Stimulated activated CD8-positive, alpha-beta memory T cell treated with anti-CD3 and anti-CD28 coated beads, Interleukin-4, amount 100 ng/mL, for 4 hours (primary cell): ENCODE results near the gene AIFM3.
"Not testable (repeated sequence)": the region's sequence is repeated elsewhere in the genome, so short reads cannot be mapped to it uniquely, and the experiment has no call there.

Experiments used
- DNase-seq, 2 donors: peaks; one replicate each; pipeline ENCODE4 v3.0.0-alpha.2; 2020; ENCODE audit warnings: low read depth in 2 of 2, low spot score in 1 of 2

Gene AIFM3

GRCh38 chr22:21000987-21001600 is 34.0 kb downstream of the AIFM3 start:
- DNase-seq = no peak

- DNase-seq = peak; percentile 92 to 96
Observed at GRCh38 chr22:21001601-21002325, 34.7 kb downstream of the AIFM3 start, which contains the start of gene THAP7. TSS of gene THAP7 (minus strand) at chr22:21002118. CDS start at chr22:21001911, 207 bp downstream.

- no peak for DNase-seq
Observed at GRCh38 chr22:21003782-21004181, 36.7 kb downstream of the AIFM3 start.

- DNase-seq = not testable (repeated sequence)
Observed at GRCh38 chr22:21009208-21009607, 42.2 kb downstream of the AIFM3 start.

GRCh38 chr22:21009638-21010425 is 42.8 kb downstream of the AIFM3 start:
- no peak for DNase-seq

GRCh38 chr22:21010426-21011113 is 43.5 kb downstream of the AIFM3 start:
- DNase-seq = no peak

- DNase-seq = no peak
Observed at GRCh38 chr22:21012446-21013407, 45.7 kb downstream of the AIFM3 start.

GRCh38 chr22:21013657-21014201 is 46.7 kb downstream of the AIFM3 start:
- DNase-seq = no peak

- peak; percentile 22 to 76 for DNase-seq
Observed at GRCh38 chr22:21014202-21014725, 47.2 kb downstream of the AIFM3 start.

GRCh38 chr22:21014726-21015465 is 47.8 kb downstream of the AIFM3 start, which contains the start of gene P2RX6:
TSS of gene P2RX6 (plus strand) at chr22:21015165. CDS start at chr22:21015175, 10 bp downstream.
- no peak for DNase-seq

GRCh38 chr22:21015466-21016006 is 48.5 kb downstream of the AIFM3 start:
- DNase-seq = no peak

- no peak for DNase-seq
Observed at GRCh38 chr22:21016644-21017420, 49.8 kb downstream of the AIFM3 start.

GRCh38 chr22:21018314-21018713 is 51.3 kb downstream of the AIFM3 start:
- no peak for DNase-seq

GRCh38 chr22:21020802-21021429 is 53.9 kb downstream of the AIFM3 start:
- no peak for DNase-seq

- DNase-seq = no peak
Observed at GRCh38 chr22:21022507-21022906, 55.5 kb downstream of the AIFM3 start.

- no peak for DNase-seq
Observed at GRCh38 chr22:21022955-21023614, 56.0 kb downstream of the AIFM3 start.

- peak in 1 of 2 donors; percentile 16 for DNase-seq
Observed at GRCh38 chr22:21025266-21025665, 58.2 kb downstream of the AIFM3 start.
